Measurements from ENCODE around the gene IL36G. TPM values are rescaled to one million over a fixed set of nuclear protein-coding genes. Genes with fewer than 3 reads are reported as not detected.

The IL36G gene
- total and polyA plus RNA-seq, 4 donors, result 0.12 to 0.26 (median 0.14) TPM; not detected in 1

GRCh38 chr2:113013336-113013661 is 35.5 kb downstream of the IL36G start:
- DNase-seq (no peak), ATAC-seq (ENCODE audit: insufficient read depth, low FRiP score) (no peak)
- TF ChIP-seq CTCF (IDR thresholded peaks at IDR 0.05; ENCODE audit: control extremely low read depth, extremely low read depth), result no peak
- Histone ChIP-seq H3K27me3 (ENCODE audit: control insufficient read depth in 3 of 3, insufficient read depth in 3 of 3, low read length in 2 of 3) (no peaks in the 10 kb centered on the region), H3K27ac (ENCODE audit: low read depth in 1 of 2, low read length in 1 of 2) (no peak overlapping the region), H3K9ac (ENCODE audit: insufficient read depth in 1 of 2, low read length in 2 of 2) (no peak overlapping the region), H3K9me3 (ENCODE audit: control insufficient read depth in 4 of 4, insufficient read depth in 3 of 4, low read length in 3 of 4) (no peaks in the 10 kb centered on the region), H3K4me1 (ENCODE audit: control insufficient read depth in 5 of 5, insufficient read depth in 5 of 5, low read length in 5 of 5) (no peaks in the 10 kb centered on the region), H3K4me3 (no peak overlapping the region), H3K36me3 (ENCODE audit: control insufficient read depth in 4 of 4, insufficient read depth in 4 of 4, low read length in 4 of 4) (no peaks in the 10 kb centered on the region)
- WGBS, 2 donors, result 86 to 97% methylated on average over 3 of the region's 3 CpGs

GRCh38 chr2:113014067-113014466 is 36.3 kb downstream of the IL36G start:
- Histone ChIP-seq H3K4me3 (no peak overlapping the region), H3K27me3 (ENCODE audit: control insufficient read depth in 3 of 3, insufficient read depth in 3 of 3, low read length in 2 of 3) (no peaks in the 10 kb centered on the region), H3K9ac (ENCODE audit: insufficient read depth in 1 of 2, low read length in 2 of 2) (no peak overlapping the region), H3K4me1 (ENCODE audit: control insufficient read depth in 5 of 5, insufficient read depth in 5 of 5, low read length in 5 of 5) (no peaks in the 10 kb centered on the region), H3K27ac (ENCODE audit: low read depth in 1 of 2, low read length in 1 of 2) (no peak overlapping the region), H3K36me3 (ENCODE audit: control insufficient read depth in 4 of 4, insufficient read depth in 4 of 4, low read length in 4 of 4) (no peaks in the 10 kb centered on the region), H3K9me3 (ENCODE audit: control insufficient read depth in 4 of 4, insufficient read depth in 3 of 4, low read length in 3 of 4) (no peaks in the 10 kb centered on the region)
- DNase-seq (no peak), ATAC-seq (ENCODE audit: insufficient read depth, low FRiP score) (no peak)
- no peak for TF ChIP-seq CTCF (IDR thresholded peaks at IDR 0.05; ENCODE audit: control extremely low read depth, extremely low read depth)
- WGBS, 2 donors, result 94% methylated on average over 2 of the region's 2 CpGs

GRCh38 chr2:113015042-113015441 is 37.2 kb downstream of the IL36G start:
- H3K36me3 ChIP-seq (ENCODE audit: control insufficient read depth in 4 of 4, insufficient read depth in 4 of 4, low read length in 4 of 4), result no peaks in the 10 kb centered on the region
- no peaks in the 10 kb centered on the region for H3K9me3 ChIP-seq (ENCODE audit: control insufficient read depth in 4 of 4, insufficient read depth in 3 of 4, low read length in 3 of 4)
- no peak for TF ChIP-seq CTCF (IDR thresholded peaks at IDR 0.05; ENCODE audit: control extremely low read depth, extremely low read depth)
- no peak for DNase-seq
- H3K27ac ChIP-seq (ENCODE audit: low read depth in 1 of 2, low read length in 1 of 2), result no peak overlapping the region
- H3K4me3 ChIP-seq, result no peak overlapping the region
- WGBS, 2 donors, result 73 to 88% methylated on average over 1 of the region's 1 CpG
- no peaks in the 10 kb centered on the region for H3K4me1 ChIP-seq (ENCODE audit: control insufficient read depth in 5 of 5, insufficient read depth in 5 of 5, low read length in 5 of 5)
- no peak for ATAC-seq (ENCODE audit: insufficient read depth, low FRiP score)
- H3K9ac ChIP-seq (ENCODE audit: insufficient read depth in 1 of 2, low read length in 2 of 2), result no peak overlapping the region
- no peaks in the 10 kb centered on the region for H3K27me3 ChIP-seq (ENCODE audit: control insufficient read depth in 3 of 3, insufficient read depth in 3 of 3, low read length in 2 of 3)

- WGBS, 2 donors, result 87 to 93% methylated on average over 2 of the region's 2 CpGs
- H3K36me3 ChIP-seq (ENCODE audit: control insufficient read depth in 4 of 4, insufficient read depth in 4 of 4, low read length in 4 of 4), result no peaks in the 10 kb centered on the region
- no peak overlapping the region for H3K4me3 ChIP-seq
- no peaks in the 10 kb centered on the region for H3K4me1 ChIP-seq (ENCODE audit: control insufficient read depth in 5 of 5, insufficient read depth in 5 of 5, low read length in 5 of 5)
- TF ChIP-seq CTCF (IDR thresholded peaks at IDR 0.05; ENCODE audit: control extremely low read depth, extremely low read depth), result no peak
- H3K9ac ChIP-seq (ENCODE audit: insufficient read depth in 1 of 2, low read length in 2 of 2), result no peak overlapping the region
- no peaks in the 10 kb centered on the region for H3K9me3 ChIP-seq (ENCODE audit: control insufficient read depth in 4 of 4, insufficient read depth in 3 of 4, low read length in 3 of 4)
- DNase-seq (no peak), ATAC-seq (ENCODE audit: insufficient read depth, low FRiP score) (no peak)
- H3K27ac ChIP-seq (ENCODE audit: low read depth in 1 of 2, low read length in 1 of 2), result no peak overlapping the region
- no peaks in the 10 kb centered on the region for H3K27me3 ChIP-seq (ENCODE audit: control insufficient read depth in 3 of 3, insufficient read depth in 3 of 3, low read length in 2 of 3)
Measured at GRCh38 chr2:113015655-113016054, 37.8 kb downstream of the IL36G start.
